Measurements from ENCODE around the gene PON1. TPM values are rescaled to one million over a fixed set of nuclear protein-coding genes. Genes with fewer than 3 reads are reported as not detected.

The PON1 gene
- total and polyA plus RNA-seq, 2 of the 8 experiments (the other 6 are each of a cell fraction or from before 2014, with no cell fraction given) = not detected

DNA sequence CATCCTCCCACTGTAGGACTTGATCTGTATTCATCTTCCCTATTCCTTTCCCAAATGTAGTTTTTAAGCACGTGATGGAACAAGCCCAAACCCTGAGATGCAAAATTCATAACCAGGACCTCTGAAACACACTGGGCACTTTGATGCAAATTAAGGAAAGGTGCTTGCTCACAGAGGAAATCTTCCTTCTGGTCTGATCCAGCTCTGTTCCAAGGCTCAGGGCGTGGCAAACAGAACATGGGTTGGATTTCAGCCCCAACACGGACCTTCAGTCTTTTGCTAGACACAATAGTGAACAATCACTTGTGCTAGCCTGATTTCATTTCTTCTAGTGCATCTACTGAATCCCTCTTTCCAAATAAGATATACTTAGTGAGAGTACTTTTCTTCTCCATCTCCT lies 43.9 kb upstream of the PON1 start:
- Histone ChIP-seq H3K4ac (replicated peaks; ENCODE audit: insufficient read length, low read depth, low read length) (no peak overlapping the region), H3K14ac (ENCODE audit: insufficient read length) (no peak overlapping the region), H4K91ac (replicated peaks; ENCODE audit: insufficient read length, low read length) (no peak overlapping the region), H3K23ac (ENCODE audit: insufficient read length) (no peak overlapping the region), H2BK20ac (ENCODE audit: low read length) (no peak overlapping the region), H3K56ac (replicated peaks; ENCODE audit: insufficient read length, low read depth, low read length) (no peak overlapping the region), H2AK5ac (ENCODE audit: low read depth, low read length) (no peak overlapping the region), H3K18ac (ENCODE audit: extremely low read depth, low read length) (no peak overlapping the region), H3K36me3 (ENCODE audit: control insufficient read depth in 2 of 4, insufficient read depth in 4 of 4, low read length in 3 of 4) (no peaks in the 10 kb centered on the region), H3K9ac (replicated peaks in 1 of 4; ENCODE audit: extremely low read depth in 1 of 4, low read depth in 3 of 4, low read length in 3 of 4) (no peak overlapping the region), H3K79me1 (ENCODE audit: low read depth, low read length) (no peaks in the 10 kb centered on the region), H3K4me3 (ENCODE audit: extremely low read depth in 1 of 4, insufficient read depth in 2 of 4, low read depth in 3 of 4, low read length in 4 of 4) (no peak overlapping the region), H3K27ac (ENCODE audit: low read depth, low read length) (no peak overlapping the region), H3K4me2 (ENCODE audit: insufficient read depth in 1 of 2, low read depth in 2 of 2, low read length in 2 of 2) (no peak overlapping the region), H2AFZ (ENCODE audit: low read length) (no peak overlapping the region), H3K9me3 (ENCODE audit: insufficient read depth in 2 of 2, low read depth in 1 of 2, low read length in 1 of 2) (no peaks in the 10 kb centered on the region), H3K4me1 (replicated peaks in 1 of 4; ENCODE audit: control insufficient read depth in 3 of 4, insufficient read depth in 4 of 4, low read length in 3 of 4) (no peaks in the 10 kb centered on the region), H2BK15ac (ENCODE audit: low read length) (no peak overlapping the region), H3K23me2 (ENCODE audit: low read depth, low read length) (no peaks in the 10 kb centered on the region; the same call in 1 of the 2 replicates), H4K20me1 (replicated peaks in 1 of 2; ENCODE audit: control insufficient read depth in 1 of 2, insufficient read depth in 2 of 2, low read length in 2 of 2) (no peaks in the 10 kb centered on the region), H3K27me3 (replicated peaks in 1 of 4; ENCODE audit: control insufficient read depth in 3 of 4, extremely low read depth in 1 of 4, insufficient read depth in 3 of 4, low read length in 3 of 4) (no peaks in the 10 kb centered on the region), H4K5ac (ENCODE audit: insufficient read length, low read depth, low read length) (no peak overlapping the region), H2BK120ac (replicated peaks; ENCODE audit: low read depth, low read length) (no peak overlapping the region), H4K8ac (ENCODE audit: extremely low read depth, insufficient read depth, low read length) (no peak overlapping the region), H2BK12ac (ENCODE audit: low read depth, low read length) (no peak overlapping the region), H3K79me2 (ENCODE audit: control insufficient read depth in 1 of 2, insufficient read depth in 2 of 2, low read length in 2 of 2) (no peaks in the 10 kb centered on the region), H2BK5ac (ENCODE audit: low read depth, low read length) (no peak overlapping the region)
- FAIRE-seq (no peak), DNase-seq (ENCODE audit: low read depth in 1 of 2, low spot score in 2 of 2) (no peak)
- CTCF ChIA-PET (ENCODE audit: partially characterized antibody) = interaction anchor here (0.6 to 1.2 kb wide), 4 partner anchors 109 to 447 kb away, joined by 3 to 5 read pairs (median 3); no protein-coding TSS in a partner anchor
- TF ChIP-seq GABPA (IDR thresholded peaks at IDR 0.05; ENCODE audit: borderline replicate concordance, insufficient read depth, low read length) (no peak), FOSL1 (IDR thresholded peaks at IDR 0.05; ENCODE audit: insufficient read depth, low read depth, low read length) (no peak), EZH2 (IDR thresholded peaks at IDR 0.05; ENCODE audit: low read depth, low read length, severe bottlenecking) (no peak), EP300 (IDR thresholded peaks at IDR 0.05; ENCODE audit: borderline replicate concordance in 1 of 2, low read depth in 2 of 2, low read length in 2 of 2) (no peak), CTBP2 (IDR thresholded peaks at IDR 0.05; ENCODE audit: borderline replicate concordance, insufficient read depth, insufficient read length, low read length) (no peak), YY1 (IDR thresholded peaks at IDR 0.05; ENCODE audit: low read depth, low read length) (no peak), CBX5 (IDR thresholded peaks at IDR 0.05; ENCODE audit: low read depth, low read length) (no peak), SP4 (IDR thresholded peaks at IDR 0.05; ENCODE audit: low read length) (no peak), SP1 (IDR thresholded peaks at IDR 0.05; ENCODE audit: low read depth, low read length) (no peak)
- WGBS, 2 experiments (ENCODE audit: extremely low coverage in 1 of 2, insufficient coverage in 1 of 2, insufficient read length in 1 of 2, insufficient replicate concordance in 2 of 2, low coverage in 1 of 2, low lambda C conversion rate in 2 of 2, missing lambda C conversion rate in 1 of 2) = 86% methylated on average over 3 of the region's 3 CpGs; no CpG with 5 or more reads in 1 of the 2 experiments
- POLR2A ChIA-PET (ENCODE audit: partially characterized antibody) = no interaction called here

All from H1 (cell line).